ENCODE data around the gene TNFRSF25. TPM values are rescaled to one million over a fixed set of nuclear protein-coding genes. Genes with fewer than 3 reads are reported as not detected.

Gene TNFRSF25
- total RNA-seq, 1 donor from 2014 or later: 10.0 TPM

- Histone ChIP-seq H3K4me3 (no peak overlapping the region), H3K27me3 (peaks cover 58% of the 10 kb centered on the region), H3K36me3 (no peaks in the 10 kb centered on the region), H3K4me1 (peaks cover 11% of the 10 kb centered on the region), H3K27ac (no peak overlapping the region), H3K9me3 (no peaks in the 10 kb centered on the region)
- ATAC-seq (peak; percentile 5), DNase-seq (no peak)
- intact Hi-C loops (cut with DNase I): no loop called here
- TF ChIP-seq CTCF (IDR thresholded peaks at IDR 0.05): no peak
These were observed 50.9 kb downstream of the TNFRSF25 start for GRCh38 chr1:6414881-6415626.

DNA sequence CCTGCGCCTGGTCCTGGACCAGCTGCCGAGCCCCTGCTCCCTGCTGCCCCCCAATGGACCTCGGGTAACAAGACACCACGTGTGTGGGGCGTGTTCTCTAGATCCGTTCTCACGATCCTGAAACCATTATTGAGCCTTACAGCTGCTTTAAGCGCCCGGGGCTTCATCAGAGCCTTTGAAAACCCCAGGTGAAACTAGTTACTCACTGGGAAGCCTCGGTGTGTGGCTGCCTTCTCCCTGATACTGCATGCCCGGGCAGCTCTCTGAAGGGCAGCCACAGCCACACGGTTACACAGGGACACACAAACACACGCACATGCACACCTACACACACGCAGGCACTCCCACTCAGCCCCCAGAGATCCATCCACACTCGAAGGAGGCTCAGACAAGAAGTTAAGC, 51.5 kb downstream of the TNFRSF25 start:
- no peak overlapping the region for H3K4me3 ChIP-seq
- ATAC-seq (peak; percentile 69), DNase-seq (no peak)
- peaks cover 5% of the 10 kb centered on the region for H3K4me1 ChIP-seq
- peak; percentile 37 for TF ChIP-seq CTCF (IDR thresholded peaks at IDR 0.05)
- H3K27me3 ChIP-seq: peaks cover 52% of the 10 kb centered on the region
- H3K27ac ChIP-seq: no peak overlapping the region
- no peaks in the 10 kb centered on the region for H3K9me3 ChIP-seq
- intact Hi-C loops (cut with DNase I): no loop called here
- no peaks in the 10 kb centered on the region for H3K36me3 ChIP-seq

DNA sequence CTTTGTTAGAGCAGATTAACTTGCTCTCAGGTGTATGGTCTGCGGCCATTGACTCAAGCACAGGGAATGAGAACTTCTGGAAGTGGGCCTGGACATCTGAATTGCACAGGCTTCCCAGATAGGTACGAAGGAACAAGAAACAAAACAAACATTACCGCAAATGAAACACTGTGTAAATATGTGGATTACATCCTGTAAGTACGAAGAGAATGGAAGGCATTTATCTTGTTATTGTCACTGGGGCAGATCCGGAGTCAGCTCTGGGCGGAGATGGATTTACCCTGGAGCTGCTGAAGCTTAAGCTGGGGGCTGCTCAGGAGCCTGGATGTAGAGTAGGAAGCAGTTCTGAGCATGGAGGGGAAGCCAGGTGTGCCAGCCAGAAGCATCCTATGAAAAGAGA, 53.1 kb downstream of the TNFRSF25 start:
- no peaks in the 10 kb centered on the region for H3K36me3 ChIP-seq
- peaks cover 42% of the 10 kb centered on the region for H3K27me3 ChIP-seq
- no peak for TF ChIP-seq CTCF (IDR thresholded peaks at IDR 0.05)

More for the DNA sequence above, 53.1 kb downstream of the TNFRSF25 start:
- H3K4me1 ChIP-seq: no peaks in the 10 kb centered on the region
- intact Hi-C loops (cut with DNase I): no loop called here
- no peaks in the 10 kb centered on the region for H3K9me3 ChIP-seq
- ATAC-seq (no peak), DNase-seq (no peak)
- no peak overlapping the region for H3K4me3 ChIP-seq
- no peak overlapping the region for H3K27ac ChIP-seq

Small RNA genes within 50 kb of the gene (microRNA-seq; reads per million reads assigned to microRNA genes)
- gene MIR4252 (ENCODE audit: borderline microRNAs expressed): not detected

Other genes starting within 250 kb of the TNFRSF25 start
- gene ICMT, start 230.2 kb downstream of the TNFRSF25 start, total RNA-seq: 56.9 TPM
- not detected for gene HES3, start 222.0 kb downstream of the TNFRSF25 start, total RNA-seq
- gene GPR153, start 205.1 kb downstream of the TNFRSF25 start, total RNA-seq: 16.9 TPM
- gene ACOT7, start 72.4 kb downstream of the TNFRSF25 start, total RNA-seq: 22.8 TPM
- gene HES2, start 46.3 kb downstream of the TNFRSF25 start, total RNA-seq: 5.7 TPM
- 4.3 TPM for gene ESPN, start 41.4 kb downstream of the TNFRSF25 start, total RNA-seq
- 12.2 TPM for gene PLEKHG5, start 25.5 kb upstream of the TNFRSF25 start, total RNA-seq
- 23.6 TPM for gene NOL9, start 88.3 kb upstream of the TNFRSF25 start, total RNA-seq
- gene TAS1R1, start 89.1 kb upstream of the TNFRSF25 start, total RNA-seq: not detected
- gene ZBTB48, start 113.8 kb upstream of the TNFRSF25 start, total RNA-seq: 31.5 TPM
- gene KLHL21, start 136.7 kb upstream of the TNFRSF25 start, total RNA-seq: 21.8 TPM
- 10.8 TPM for gene PHF13, start 147.6 kb upstream of the TNFRSF25 start, total RNA-seq
- 15.3 TPM for gene THAP3, start 158.7 kb upstream of the TNFRSF25 start, total RNA-seq
- gene DNAJC11, start 235.6 kb upstream of the TNFRSF25 start, total RNA-seq: 37.6 TPM

Measured in upper lobe of right lung (tissue), 1 donor.